Measurements from ENCODE around the gene IFNAR2. TPM values are rescaled to one million over a fixed set of nuclear protein-coding genes. Genes with fewer than 3 reads are reported as not detected.
"Not testable (repeated sequence)": the region's sequence is repeated elsewhere in the genome, so short reads cannot be mapped to it uniquely, and the experiment has no call there.

Gene IFNAR2
- total RNA-seq, 1 experiment from 2014 or later: 2.1 TPM

GRCh38 chr21:33237486-33237885, 7.7 kb downstream of the IFNAR2 start:
- Histone ChIP-seq H3K4me2 (ENCODE audit: low read length) (no peak overlapping the region), H3F3A (ENCODE audit: low read length, unreplicated experiment) (no peaks in the 10 kb centered on the region), H3K79me2 (ENCODE audit: low read length) (no peaks in the 10 kb centered on the region), H3K9me3 (ENCODE audit: low read length) (no peaks in the 10 kb centered on the region), H3K4me3 (ENCODE audit: low read length) (no peak overlapping the region), H3K27me3 (ENCODE audit: low read length) (no peaks in the 10 kb centered on the region), H3K9ac (ENCODE audit: low read length) (no peak overlapping the region), H3K27ac (ENCODE audit: low read length) (no peak overlapping the region), H4K20me1 (ENCODE audit: low read length) (no peaks in the 10 kb centered on the region), H2AFZ (ENCODE audit: low read length) (no peak overlapping the region), H3K9me2 (replicated peaks; ENCODE audit: low read length) (no peaks in the 10 kb centered on the region), H3K4me1 (ENCODE audit: insufficient read depth, low read length) (no peaks in the 10 kb centered on the region), H3K36me3 (ENCODE audit: low read depth, low read length) (no peaks in the 10 kb centered on the region)
- intact Hi-C loops (cut with micrococcal nuclease): no loop called here
- CTCF ChIA-PET: no interaction called here
- ATAC-seq (no peak), DNase-seq (no peak)
- no peak for TF ChIP-seq EZH2 (IDR thresholded peaks at IDR 0.05; ENCODE audit: low read length, unreplicated experiment)
- TF ChIP-seq CTCF (conservative IDR thresholded peaks at IDR 0.05; ENCODE audit: low read depth, low read length): no peak
- no peak for TF ChIP-seq EZH2phosphoT487 (IDR thresholded peaks at IDR 0.05; ENCODE audit: borderline replicate concordance, low read length)
- POLR2A ChIA-PET (ENCODE audit: unreplicated experiment): no interaction called here
- BruUV-seq (replicated peaks): no TSS peak

- no peak for ATAC-seq
- H3F3A ChIP-seq (ENCODE audit: low read length, unreplicated experiment): no peaks in the 10 kb centered on the region
- H3K36me3 ChIP-seq (ENCODE audit: low read depth, low read length): no peaks in the 10 kb centered on the region
- no peak overlapping the region for H3K27ac ChIP-seq (ENCODE audit: low read length)
- TF ChIP-seq CTCF (conservative IDR thresholded peaks at IDR 0.05; ENCODE audit: low read depth, low read length): no peak
- TF ChIP-seq EZH2 (IDR thresholded peaks at IDR 0.05; ENCODE audit: low read length, unreplicated experiment): no peak
- ChIA-PET POLR2A (ENCODE audit: unreplicated experiment) (no interaction called here), CTCF (no interaction called here)
- H3K4me1 ChIP-seq (ENCODE audit: insufficient read depth, low read length): no peaks in the 10 kb centered on the region
- H4K20me1 ChIP-seq (ENCODE audit: low read length): no peaks in the 10 kb centered on the region
- H3K9me3 ChIP-seq (ENCODE audit: low read length): no peaks in the 10 kb centered on the region
- H3K9ac ChIP-seq (ENCODE audit: low read length): no peak overlapping the region
- no peaks in the 10 kb centered on the region for H3K9me2 ChIP-seq (replicated peaks; ENCODE audit: low read length)
- no peaks in the 10 kb centered on the region for H3K79me2 ChIP-seq (ENCODE audit: low read length)
- intact Hi-C loops (cut with micrococcal nuclease): no loop called here
- no peak overlapping the region for H3K4me3 ChIP-seq (ENCODE audit: low read length)
- H2AFZ ChIP-seq (ENCODE audit: low read length): no peak overlapping the region
- H3K4me2 ChIP-seq (ENCODE audit: low read length): no peak overlapping the region
- no peak for DNase-seq
- H3K27me3 ChIP-seq (ENCODE audit: low read length): no peaks in the 10 kb centered on the region
- no TSS peak for BruUV-seq (replicated peaks)
Measured at GRCh38 chr21:33238146-33238545, 8.4 kb downstream of the IFNAR2 start.

- H3K79me2 ChIP-seq (ENCODE audit: low read length): no peaks in the 10 kb centered on the region
- ChIA-PET CTCF (no interaction called here), POLR2A (ENCODE audit: unreplicated experiment) (interaction anchor here (0.5 to 0.8 kb wide), 2 partner anchors 23 to 31 kb away, joined by 5 to 7 read pairs; no protein-coding TSS in a partner anchor)
Measured at GRCh38 chr21:33238565-33239255, 9.0 kb downstream of the IFNAR2 start.

GRCh38 chr21:33239559-33240127, 9.9 kb downstream of the IFNAR2 start:
- H4K20me1 ChIP-seq (ENCODE audit: low read length); intact Hi-C loops (cut with micrococcal nuclease); H3K79me2 ChIP-seq (ENCODE audit: low read length); H3K4me2 ChIP-seq (ENCODE audit: low read length); H3K27ac ChIP-seq (ENCODE audit: low read length); H3K36me3 ChIP-seq (ENCODE audit: low read depth, low read length); ATAC-seq; H3K4me1 ChIP-seq (ENCODE audit: insufficient read depth, low read length); H3K9me2 ChIP-seq (replicated peaks; ENCODE audit: low read length); H3K9me3 ChIP-seq (ENCODE audit: low read length); CTCF ChIA-PET; H3K9ac ChIP-seq (ENCODE audit: low read length); H3K27me3 ChIP-seq (ENCODE audit: low read length); H3F3A ChIP-seq (ENCODE audit: low read length, unreplicated experiment); BruUV-seq (replicated peaks); H2AFZ ChIP-seq (ENCODE audit: low read length); H3K4me3 ChIP-seq (ENCODE audit: low read length); DNase-seq: not testable (repeated sequence)
- POLR2A ChIA-PET (ENCODE audit: unreplicated experiment): interaction anchor here (0.5 to 0.8 kb wide), 2 partner anchors 24 to 30 kb away, joined by 5 to 7 read pairs; no protein-coding TSS in a partner anchor

More at GRCh38 chr21:33238565-33239255, 9.0 kb downstream of the IFNAR2 start:
- no peak overlapping the region for H2AFZ ChIP-seq (ENCODE audit: low read length)
- no peak for ATAC-seq
- intact Hi-C loops (cut with micrococcal nuclease): no loop called here
- H3K9ac ChIP-seq (ENCODE audit: low read length): no peak overlapping the region
- H3K27me3 ChIP-seq (ENCODE audit: low read length): no peaks in the 10 kb centered on the region
- no peaks in the 10 kb centered on the region for H3K9me2 ChIP-seq (replicated peaks; ENCODE audit: low read length)
- TF ChIP-seq EZH2phosphoT487 (IDR thresholded peaks at IDR 0.05; ENCODE audit: borderline replicate concordance, low read length): no peak
- no peak for TF ChIP-seq EZH2 (IDR thresholded peaks at IDR 0.05; ENCODE audit: low read length, unreplicated experiment)
- no peak for TF ChIP-seq CTCF (conservative IDR thresholded peaks at IDR 0.05; ENCODE audit: low read depth, low read length)
- no peak overlapping the region for H3K27ac ChIP-seq (ENCODE audit: low read length)
- no peaks in the 10 kb centered on the region for H3K9me3 ChIP-seq (ENCODE audit: low read length)
- H3K4me1 ChIP-seq (ENCODE audit: insufficient read depth, low read length): no peaks in the 10 kb centered on the region
- no peaks in the 10 kb centered on the region for H3K36me3 ChIP-seq (ENCODE audit: low read depth, low read length)
- no peak overlapping the region for H3K4me3 ChIP-seq (ENCODE audit: low read length)
- no peak overlapping the region for H3K4me2 ChIP-seq (ENCODE audit: low read length)
- H3F3A ChIP-seq (ENCODE audit: low read length, unreplicated experiment): no peaks in the 10 kb centered on the region
- no peak for DNase-seq
- BruUV-seq (replicated peaks): no TSS peak
- H4K20me1 ChIP-seq (ENCODE audit: low read length): no peaks in the 10 kb centered on the region
